Breast epithelium (tissue), 3 donors: Measurements from ENCODE around the gene UQCC2.

Experiments used
- POLR2A ChIP-seq: fragments of 450-650 bp; IDR thresholded peaks from one replicate; pipeline ENCODE4 v1.6.1; 2016; ENCODE audit warnings: antibody characterized with exemption, mild to moderate bottlenecking, moderate library complexity
- POLR2AphosphoS5 ChIP-seq, 3 donors: sonication (generic); formaldehyde crosslinking; IDR thresholded peaks; one replicate each; pipeline ENCODE4 v1.6.1; 2017; ENCODE audit warnings: antibody characterized with exemption in 3 of 3
- TF ChIP-seq, protein P1 (sequence below), 3 donors: fragments of 450-650 bp; IDR thresholded peaks; one replicate each; pipeline ENCODE4 v1.5.1; 2016 to 2017; ENCODE audit warnings: antibody characterized with exemption in 3 of 3, mild to moderate bottlenecking in 3 of 3, moderate library complexity in 3 of 3

DNA sequence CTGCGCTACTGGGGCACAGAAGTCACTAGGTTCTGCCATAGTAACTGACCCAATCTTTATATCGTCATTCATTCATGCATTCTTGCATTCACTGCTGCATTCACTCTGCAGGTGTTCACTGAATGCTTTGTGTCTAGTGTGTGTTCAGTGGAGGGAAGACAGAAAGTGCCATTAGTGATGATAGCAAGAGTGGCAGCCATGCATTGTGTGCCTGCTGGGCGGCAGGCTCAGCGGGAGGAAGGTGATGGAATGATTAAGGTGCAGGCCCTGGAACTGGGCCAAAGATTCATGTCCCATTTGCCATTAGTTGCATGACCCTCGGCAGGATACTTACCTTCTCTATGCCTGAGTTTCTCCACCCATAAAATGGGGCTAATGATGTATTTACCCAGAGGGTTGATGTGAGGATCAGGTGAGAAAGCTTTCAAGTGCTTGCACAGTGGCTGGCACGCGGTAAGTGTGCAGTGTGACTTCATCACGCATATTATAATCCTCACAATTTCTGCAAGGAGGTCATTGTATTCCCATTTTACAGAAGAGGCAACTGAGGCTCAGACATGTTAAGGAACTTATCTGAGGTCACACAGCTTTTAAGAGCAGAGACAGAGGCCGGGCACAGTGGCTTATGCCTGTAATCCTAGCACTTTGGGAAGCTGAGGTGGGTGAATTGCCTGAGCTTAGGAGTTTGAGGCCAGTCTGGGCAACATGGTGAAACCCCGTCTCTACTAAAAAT, 50.2 kb downstream of the UQCC2 start:
- TF ChIP-seq, protein P1, sequence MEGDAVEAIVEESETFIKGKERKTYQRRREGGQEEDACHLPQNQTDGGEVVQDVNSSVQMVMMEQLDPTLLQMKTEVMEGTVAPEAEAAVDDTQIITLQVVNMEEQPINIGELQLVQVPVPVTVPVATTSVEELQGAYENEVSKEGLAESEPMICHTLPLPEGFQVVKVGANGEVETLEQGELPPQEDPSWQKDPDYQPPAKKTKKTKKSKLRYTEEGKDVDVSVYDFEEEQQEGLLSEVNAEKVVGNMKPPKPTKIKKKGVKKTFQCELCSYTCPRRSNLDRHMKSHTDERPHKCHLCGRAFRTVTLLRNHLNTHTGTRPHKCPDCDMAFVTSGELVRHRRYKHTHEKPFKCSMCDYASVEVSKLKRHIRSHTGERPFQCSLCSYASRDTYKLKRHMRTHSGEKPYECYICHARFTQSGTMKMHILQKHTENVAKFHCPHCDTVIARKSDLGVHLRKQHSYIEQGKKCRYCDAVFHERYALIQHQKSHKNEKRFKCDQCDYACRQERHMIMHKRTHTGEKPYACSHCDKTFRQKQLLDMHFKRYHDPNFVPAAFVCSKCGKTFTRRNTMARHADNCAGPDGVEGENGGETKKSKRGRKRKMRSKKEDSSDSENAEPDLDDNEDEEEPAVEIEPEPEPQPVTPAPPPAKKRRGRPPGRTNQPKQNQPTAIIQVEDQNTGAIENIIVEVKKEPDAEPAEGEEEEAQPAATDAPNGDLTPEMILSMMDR (IDR thresholded peaks at IDR 0.05), result no peak
- no peak for TF ChIP-seq POLR2A
- no peak for TF ChIP-seq POLR2AphosphoS5 (IDR thresholded peaks at IDR 0.05)
